CD8-positive, alpha-beta memory T cell (primary cell): ENCODE results near the gene CXCL5. TPM values are rescaled to one million over a fixed set of nuclear protein-coding genes. Genes with fewer than 3 reads are reported as not detected.

Experiments used
- CTCF ChIA-PET: fragments of 350-600 bp; sonication (Branson Sonifier 250); formaldehyde crosslinking; loops from one replicate; lab custom pipeline; 2021; ENCODE audit warnings: antibody characterized with exemption; lab: Charles Lee
- POLR2A ChIA-PET: fragments of 350-600 bp; sonication (Branson Sonifier 250); formaldehyde crosslinking; loops from one replicate; lab custom pipeline; 2021; ENCODE audit warnings: antibody characterized with exemption; lab: Charles Lee
- DNase-seq, 5 donors: peaks; one replicate each; pipeline versions ENCODE4 v3.0.0 to v3.0.0-alpha.2; 2020 to 2022; ENCODE audit warnings: mixed read lengths in 1 of 5
- H3K27ac ChIP-seq: one replicate; pipeline ENCODE4 v1.7.0; 2013; ENCODE audit warnings: low read depth, mild to moderate bottlenecking, low read length, moderate library complexity
- H3K27me3 ChIP-seq: 2 replicates; pipeline ENCODE4 v1.7.0; 2013; ENCODE audit warnings: low read length, mild to moderate bottlenecking; ENCODE audit not compliant: insufficient read depth, poor library complexity, severe bottlenecking
- H3K36me3 ChIP-seq: 2 replicates; pipeline ENCODE4 v1.7.0; 2013; ENCODE audit warnings: mild to moderate bottlenecking, low read length, moderate library complexity; ENCODE audit not compliant: insufficient read depth
- H3K4me1 ChIP-seq: 2 replicates; pipeline ENCODE4 v1.7.0; 2013; ENCODE audit warnings: mild to moderate bottlenecking, low read length, moderate library complexity; ENCODE audit not compliant: insufficient read depth
- H3K4me3 ChIP-seq: 2 replicates; pipeline ENCODE4 v1.7.0; 2013; ENCODE audit warnings: mild to moderate bottlenecking, low read length
- H3K9me3 ChIP-seq: 2 replicates; pipeline ENCODE4 v1.7.0; 2013; ENCODE audit warnings: mild to moderate bottlenecking, low read length
- H3K27ac Mint-ChIP-seq, 8 donors: one replicate each; pipeline ENCODE4 v1.8.0; 2020 to 2021; ENCODE audit warnings: mixed read lengths in 8 of 8, mild to moderate bottlenecking in 6 of 8, inconsistent platforms in 3 of 8, moderate library complexity in 3 of 8
- H3K27me3 Mint-ChIP-seq, 2 donors: one replicate each; pipeline ENCODE4 v1.8.0; 2020 to 2021; ENCODE audit warnings: mixed read lengths in 2 of 2, mild to moderate bottlenecking in 1 of 2, moderate library complexity in 1 of 2
- H3K36me3 Mint-ChIP-seq, 3 donors: one replicate each; pipeline ENCODE4 v1.8.0; 2020 to 2021; ENCODE audit warnings: mixed read lengths in 3 of 3, inconsistent platforms in 1 of 3, mild to moderate bottlenecking in 1 of 3
- H3K4me1 Mint-ChIP-seq, 3 donors: one replicate each; pipeline ENCODE4 v1.8.0; 2020 to 2021; ENCODE audit warnings: mixed read lengths in 3 of 3, inconsistent platforms in 1 of 3, mild to moderate bottlenecking in 1 of 3
- H3K4me3 Mint-ChIP-seq, 7 donors: one replicate each; pipeline ENCODE4 v1.8.0; 2020 to 2021; ENCODE audit warnings: mixed read lengths in 7 of 7, mild to moderate bottlenecking in 6 of 7, moderate library complexity in 4 of 7, inconsistent platforms in 2 of 7
- H3K9me3 Mint-ChIP-seq, 5 donors: one replicate each; pipeline ENCODE4 v1.8.0; 2020 to 2022; ENCODE audit warnings: mixed read lengths in 5 of 5, mild to moderate bottlenecking in 3 of 5, moderate library complexity in 2 of 5, inconsistent platforms in 1 of 5
- polyA plus RNA-seq: library from polyadenylated mRNA; unstranded; fragments of 300-500 nt; fragmentation: Illumina TruSeq; gene quantifications from one replicate; pipeline ENCODE4 v1.2.3, GENCODE V29; 2021
- total RNA-seq, 2 experiments: library from RNA; stranded (reverse); gene quantifications; one replicate each; pipeline ENCODE4 v1.2.3, GENCODE V29; 2021

The CXCL5 gene
- total RNA-seq: not detected
- polyA plus RNA-seq: not detected

DNA sequence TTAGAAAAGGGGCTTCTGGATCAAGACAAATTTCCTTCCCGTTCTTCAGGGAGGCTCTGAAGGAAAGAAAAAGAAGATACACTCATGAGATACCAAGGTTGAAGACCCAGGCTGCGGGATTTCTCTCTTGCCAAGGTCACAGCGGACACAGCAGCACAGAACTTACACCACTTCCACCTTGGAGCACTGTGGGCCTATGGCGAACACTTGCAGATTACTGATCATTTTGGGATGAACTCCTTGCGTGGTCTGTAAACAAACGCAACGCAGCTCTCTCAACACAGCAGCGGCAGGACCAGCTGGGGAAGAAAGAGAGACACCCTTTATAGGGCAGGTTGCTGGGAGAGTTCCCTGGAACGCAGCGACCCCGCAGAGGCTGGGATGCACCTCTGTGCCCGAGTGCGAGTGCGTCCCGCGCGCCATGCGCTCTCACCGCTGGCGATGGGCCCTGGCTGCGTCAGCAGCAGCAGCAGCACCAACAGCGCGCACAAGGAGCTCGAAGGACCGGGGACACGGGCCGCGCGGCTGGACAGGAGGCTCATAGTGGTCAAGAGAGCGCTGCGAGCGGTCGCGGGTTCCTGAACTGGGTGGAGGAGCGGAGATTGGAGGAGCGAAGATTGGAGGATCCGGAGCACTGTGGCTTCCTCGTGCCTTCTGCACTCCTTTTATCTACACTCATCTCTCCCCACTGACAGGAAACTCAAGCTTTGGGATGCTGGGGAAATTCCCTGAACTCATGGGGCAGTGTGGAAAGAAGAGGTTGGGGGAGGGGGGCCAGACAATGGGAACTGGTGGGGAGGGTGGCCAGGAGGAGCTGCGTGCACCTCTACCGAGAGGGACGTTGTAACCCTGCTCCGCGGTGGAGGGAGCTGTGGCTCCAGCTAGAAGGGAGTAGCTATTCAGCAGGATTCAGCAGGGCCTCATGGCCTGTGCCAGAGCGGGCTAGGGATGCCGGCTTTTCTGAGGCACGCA is at the start of gene CXCL5:
TSS of gene CXCL5 (minus strand) at position 638 of the 972 bp plus-strand sequence. CDS start at position 542, 96 bp downstream.
- peaks cover 0 to 4% of the 10 kb centered on the region in 2 donors for H3K27me3 Mint-ChIP-seq
- no peak within 1 kb of the TSS for H3K4me3 Mint-ChIP-seq
- Histone ChIP-seq H3K36me3 (no peaks in the 10 kb centered on the region), H3K9me3 (no peaks in the 10 kb centered on the region), H3K27me3 (no peaks in the 10 kb centered on the region), H3K4me1 (no peaks in the 10 kb centered on the region), H3K4me3 (no peak within 1 kb of the TSS), H3K27ac (no peak within 1 kb of the TSS)
- no peaks in the 10 kb centered on the region for H3K36me3 Mint-ChIP-seq
- peaks cover 0 to 3% (median 0%) of the 10 kb centered on the region in 5 donors for H3K9me3 Mint-ChIP-seq
- POLR2A ChIA-PET: no interaction called here
- DNase-seq: no peak
- CTCF ChIA-PET: no interaction called here
- H3K4me1 Mint-ChIP-seq: no peaks in the 10 kb centered on the region
- no peak within 1 kb of the TSS for H3K27ac Mint-ChIP-seq

DNA sequence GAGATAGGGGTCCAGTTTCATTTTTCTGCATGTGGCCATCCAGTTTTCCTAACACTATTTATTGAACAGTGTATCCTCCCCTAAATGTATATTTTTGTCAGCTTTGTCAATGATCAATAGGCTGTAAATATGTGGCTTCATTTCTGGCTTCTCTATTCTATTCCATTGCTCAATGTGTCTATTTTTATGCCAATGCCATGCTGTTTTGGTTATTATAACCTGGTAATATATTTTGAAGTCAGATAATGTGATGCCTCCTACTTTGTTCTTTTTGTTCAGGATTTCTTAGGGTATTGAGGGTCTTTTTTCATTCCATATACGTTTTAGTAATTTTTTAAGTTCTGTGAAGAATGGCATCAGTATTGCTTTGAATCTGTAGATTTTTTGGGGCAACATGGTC is 48.7 kb upstream of the CXCL5 start:
- CTCF ChIA-PET: no interaction called here

DNA sequence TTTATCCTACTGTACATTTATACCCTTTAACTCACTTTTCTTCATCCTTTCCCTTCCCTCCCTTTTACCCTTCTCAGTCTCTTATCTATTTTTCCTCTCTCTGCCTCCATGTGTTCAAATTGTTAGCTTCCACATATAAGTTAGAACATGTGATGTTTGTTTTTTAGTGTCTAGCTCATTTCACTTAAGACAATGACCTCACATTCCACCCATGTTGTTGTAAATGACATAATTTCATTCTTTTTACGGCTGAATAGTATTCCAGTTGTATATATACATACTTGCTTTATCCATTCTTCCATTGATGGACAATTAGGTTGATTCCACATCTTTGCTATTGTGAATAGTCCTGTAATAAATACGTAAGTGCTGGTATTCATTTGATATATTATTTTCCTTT is 47.3 kb upstream of the CXCL5 start:
- Histone ChIP-seq H3K4me1 (no peaks in the 10 kb centered on the region), H3K27ac (no peak overlapping the region), H3K9me3 (no peaks in the 10 kb centered on the region), H3K27me3 (no peaks in the 10 kb centered on the region), H3K36me3 (no peaks in the 10 kb centered on the region), H3K4me3 (no peak overlapping the region)
- Mint-ChIP-seq H3K4me1 (no peaks in the 10 kb centered on the region), H3K27me3 (peaks cover 1 to 40% of the 10 kb centered on the region in 2 donors), H3K9me3 (peaks cover 3 to 21% (median 11%) of the 10 kb centered on the region in 5 donors), H3K36me3 (no peaks in the 10 kb centered on the region), H3K27ac (no peak overlapping the region), H3K4me3 (no peak overlapping the region)
- ChIA-PET POLR2A (interaction anchor here (0.7 kb wide), 1 partner anchor 72 kb away, joined by 3 read pairs; no protein-coding TSS in a partner anchor), CTCF (no interaction called here)
- no peak for DNase-seq

More for the DNA sequence above, 48.7 kb upstream of the CXCL5 start:
- DNase-seq: no peak
- POLR2A ChIA-PET: no interaction called here
- Mint-ChIP-seq H3K36me3 (no peaks in the 10 kb centered on the region), H3K4me3 (no peak overlapping the region), H3K4me1 (no peaks in the 10 kb centered on the region), H3K9me3 (peaks cover 3 to 21% (median 11%) of the 10 kb centered on the region in 5 donors), H3K27me3 (peaks cover 1 to 28% of the 10 kb centered on the region in 2 donors), H3K27ac (no peak overlapping the region)
- Histone ChIP-seq H3K27ac (no peak overlapping the region), H3K4me1 (no peaks in the 10 kb centered on the region), H3K9me3 (no peaks in the 10 kb centered on the region), H3K4me3 (no peak overlapping the region), H3K27me3 (no peaks in the 10 kb centered on the region), H3K36me3 (no peaks in the 10 kb centered on the region)

DNA sequence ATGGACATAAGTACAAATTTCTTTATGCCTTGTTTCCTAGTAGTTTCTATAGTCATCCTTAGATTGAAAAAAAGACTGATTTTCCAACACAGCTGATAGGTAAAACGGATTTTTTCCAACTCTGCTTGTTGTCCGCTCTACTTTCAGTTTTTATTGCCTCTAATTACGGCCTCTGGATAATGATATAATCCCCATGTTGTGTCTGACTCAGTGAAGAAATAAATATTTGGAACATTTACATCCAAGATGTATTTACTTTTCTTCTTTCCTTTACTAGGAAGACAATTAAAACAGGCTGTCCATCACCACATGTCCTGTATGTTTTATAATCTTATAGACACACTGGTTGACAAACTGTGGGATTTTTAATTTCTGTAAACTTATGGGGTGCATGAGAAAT is 46.8 kb upstream of the CXCL5 start:
- Histone ChIP-seq H3K27me3 (no peaks in the 10 kb centered on the region), H3K27ac (no peak overlapping the region), H3K9me3 (no peaks in the 10 kb centered on the region), H3K4me1 (no peaks in the 10 kb centered on the region), H3K36me3 (no peaks in the 10 kb centered on the region), H3K4me3 (no peak overlapping the region)
- Mint-ChIP-seq H3K4me3 (no peak overlapping the region), H3K4me1 (peaks cover 0 to under 1% (median 0%) of the 10 kb centered on the region in 3 donors), H3K27me3 (peaks cover 7 to 43% of the 10 kb centered on the region in 2 donors), H3K9me3 (peaks cover 2 to 21% (median 11%) of the 10 kb centered on the region in 5 donors), H3K27ac (no peak overlapping the region), H3K36me3 (no peaks in the 10 kb centered on the region)
- ChIA-PET POLR2A (no interaction called here), CTCF (no interaction called here)
- DNase-seq: no peak

DNA sequence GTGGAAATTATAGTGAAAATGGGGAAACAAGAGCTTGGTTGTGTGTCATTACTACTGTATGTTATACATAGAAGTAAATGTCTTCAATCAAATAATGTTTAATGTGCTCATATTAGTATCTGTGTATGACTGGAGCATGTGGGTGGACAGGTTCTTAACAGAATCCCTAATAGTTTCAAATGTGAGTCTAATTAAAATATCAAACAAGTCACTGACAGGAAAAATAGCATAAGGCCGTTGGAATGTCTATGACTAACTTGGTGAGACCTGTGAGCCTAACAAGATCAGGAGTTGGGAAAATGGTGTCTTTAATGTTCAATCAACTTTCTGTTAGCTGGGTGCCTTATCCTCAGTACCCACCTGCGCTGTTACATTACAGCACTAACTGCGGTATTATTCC is 46.2 kb upstream of the CXCL5 start:
- Mint-ChIP-seq H3K4me3 (no peak overlapping the region), H3K9me3 (peaks cover 1 to 21% (median 11%) of the 10 kb centered on the region in 5 donors), H3K36me3 (no peaks in the 10 kb centered on the region), H3K27me3 (peaks cover 10 to 49% of the 10 kb centered on the region in 2 donors), H3K4me1 (peaks cover 0 to 2% (median under 1%) of the 10 kb centered on the region in 3 donors), H3K27ac (no peak overlapping the region)
- Histone ChIP-seq H3K27me3 (no peaks in the 10 kb centered on the region), H3K27ac (no peak overlapping the region), H3K4me1 (no peaks in the 10 kb centered on the region), H3K36me3 (no peaks in the 10 kb centered on the region), H3K4me3 (no peak overlapping the region), H3K9me3 (no peaks in the 10 kb centered on the region)
- POLR2A ChIA-PET: no interaction called here
- no peak for DNase-seq
- CTCF ChIA-PET: no interaction called here

DNA sequence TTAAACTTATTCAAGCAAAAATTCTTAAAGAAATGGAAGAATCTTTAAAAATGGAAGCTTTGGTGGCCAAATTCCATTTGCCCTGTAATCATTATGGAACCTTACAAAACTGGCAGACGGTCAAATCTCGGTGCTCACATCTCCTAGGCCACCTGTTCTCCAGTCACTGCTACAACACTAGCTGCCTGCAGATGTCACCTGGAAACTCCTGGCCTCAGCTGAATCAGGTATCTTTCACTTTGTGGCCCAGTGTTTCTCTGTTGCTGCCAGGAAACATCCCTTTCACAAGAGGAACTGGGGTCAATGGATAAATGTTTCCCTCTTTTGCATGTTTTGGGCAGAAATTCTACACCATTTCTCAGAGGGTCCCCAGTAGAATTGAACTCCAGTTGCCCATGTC is 44.2 kb upstream of the CXCL5 start:
- no peak overlapping the region for H3K4me3 ChIP-seq
- Mint-ChIP-seq H3K4me3 (no peak overlapping the region), H3K4me1 (peaks cover 8 to 15% (median 13%) of the 10 kb centered on the region in 3 donors), H3K9me3 (peaks cover 1 to 13% (median 9%) of the 10 kb centered on the region in 5 donors), H3K36me3 (no peaks in the 10 kb centered on the region), H3K27me3 (peaks cover 20 to 52% of the 10 kb centered on the region in 2 donors), H3K27ac (no peak overlapping the region)
- POLR2A ChIA-PET: no interaction called here
- H3K36me3 ChIP-seq: no peaks in the 10 kb centered on the region
- no peak for DNase-seq
- no peak overlapping the region for H3K27ac ChIP-seq
- no peaks in the 10 kb centered on the region for H3K27me3 ChIP-seq
- CTCF ChIA-PET: no interaction called here
- no peaks in the 10 kb centered on the region for H3K4me1 ChIP-seq
- H3K9me3 ChIP-seq: no peaks in the 10 kb centered on the region

DNA sequence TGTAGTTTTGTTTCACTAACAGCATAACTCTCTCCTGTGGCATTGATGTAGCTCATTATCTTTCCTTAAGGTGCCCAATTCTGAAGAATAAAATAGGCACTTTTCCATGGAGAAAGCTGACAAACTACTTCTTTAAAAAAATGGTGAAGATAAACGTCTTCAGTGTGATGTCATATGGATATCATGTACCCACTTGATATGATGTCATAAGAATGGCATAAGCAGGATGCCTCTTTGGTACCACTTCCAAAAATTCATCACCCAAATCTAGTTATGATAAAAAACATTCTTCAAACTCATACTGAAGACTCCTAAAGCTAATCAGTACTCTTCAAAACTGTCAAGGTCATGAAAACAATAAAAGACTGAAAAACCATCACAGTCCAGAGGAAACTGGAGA is 42.9 kb upstream of the CXCL5 start:
- CTCF ChIA-PET: no interaction called here
- Mint-ChIP-seq H3K9me3 (peaks cover 0 to 6% (median 1%) of the 10 kb centered on the region in 5 donors), H3K4me1 (peaks cover 8 to 17% (median 14%) of the 10 kb centered on the region in 3 donors), H3K27ac (no peak overlapping the region), H3K36me3 (no peaks in the 10 kb centered on the region), H3K4me3 (no peak overlapping the region), H3K27me3 (peaks cover 28 to 52% of the 10 kb centered on the region in 2 donors)
- DNase-seq: no peak
- no peak overlapping the region for H3K27ac ChIP-seq
- no peaks in the 10 kb centered on the region for H3K4me1 ChIP-seq
- POLR2A ChIA-PET: no interaction called here
- no peaks in the 10 kb centered on the region for H3K27me3 ChIP-seq
- H3K4me3 ChIP-seq: no peak overlapping the region
- no peaks in the 10 kb centered on the region for H3K36me3 ChIP-seq
- H3K9me3 ChIP-seq: no peaks in the 10 kb centered on the region

DNA sequence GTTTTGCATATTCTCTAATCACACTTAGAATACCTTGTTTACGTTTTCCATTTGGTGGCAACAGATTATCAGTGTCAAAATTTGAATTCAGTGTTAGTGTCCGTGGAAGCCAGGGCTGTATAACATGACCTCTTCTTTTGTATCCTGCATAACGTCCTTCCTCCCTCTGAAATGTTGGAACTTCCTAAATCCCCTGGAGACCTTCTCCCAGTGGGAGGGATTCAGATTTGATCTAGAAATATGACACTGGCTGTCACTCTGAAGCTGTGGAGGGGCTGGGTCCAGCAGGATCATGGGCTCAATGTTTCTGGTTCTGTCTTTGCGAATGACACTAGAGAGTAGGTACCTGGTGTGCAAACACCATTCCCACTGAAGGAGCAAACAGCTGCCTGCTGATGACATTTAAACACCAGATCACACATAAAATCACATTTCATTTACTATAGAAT is 40.9 kb upstream of the CXCL5 start:
- Histone ChIP-seq H3K27me3 (no peaks in the 10 kb centered on the region), H3K9me3 (no peaks in the 10 kb centered on the region), H3K27ac (peak overlapping the region; percentile 74), H3K36me3 (no peaks in the 10 kb centered on the region), H3K4me3 (peak overlapping the region; percentile 45), H3K4me1 (no peaks in the 10 kb centered on the region)
- peak overlapping the region in 6 of 7 donors; percentile 6 to 78 (median 60) for H3K4me3 Mint-ChIP-seq
- ChIA-PET CTCF (interaction anchor here (1.3 to 1.9 kb wide), 2 partner anchors 15 to 22 kb away, joined by 3 to 4 read pairs; no protein-coding TSS in a partner anchor), POLR2A (no interaction called here)
- peaks cover 8 to 17% (median 14%) of the 10 kb centered on the region in 3 donors for H3K4me1 Mint-ChIP-seq
- H3K9me3 Mint-ChIP-seq: peaks cover 0 to 4% (median 0%) of the 10 kb centered on the region in 5 donors
- no peaks in the 10 kb centered on the region for H3K36me3 Mint-ChIP-seq
- peaks cover 30 to 65% of the 10 kb centered on the region in 2 donors for H3K27me3 Mint-ChIP-seq
- DNase-seq: no peak
- peak overlapping the region in 1 of 8 donors; percentile 39 for H3K27ac Mint-ChIP-seq
